AG09319 (cell line): ENCODE measurements around the gene CYP2S1.

Experiments used
- DNase-seq: peaks from one replicate; pipeline ENCODE4 v3.0.0-alpha.2; 2010; ENCODE audit warnings: low read depth; ENCODE audit errors: extremely low read depth
- CTCF ChIP-seq: IDR thresholded peaks from 2 replicates; pipeline ENCODE4 v1.5.1; 2011; ENCODE audit warnings: low read depth, mild to moderate bottlenecking, inconsistent platforms, low read length, moderate library complexity

The CYP2S1 gene

GRCh38 chr19:41217741-41218140, 24.7 kb downstream of the CYP2S1 start:
- no peak for TF ChIP-seq CTCF
- DNase-seq: no peak

DNA sequence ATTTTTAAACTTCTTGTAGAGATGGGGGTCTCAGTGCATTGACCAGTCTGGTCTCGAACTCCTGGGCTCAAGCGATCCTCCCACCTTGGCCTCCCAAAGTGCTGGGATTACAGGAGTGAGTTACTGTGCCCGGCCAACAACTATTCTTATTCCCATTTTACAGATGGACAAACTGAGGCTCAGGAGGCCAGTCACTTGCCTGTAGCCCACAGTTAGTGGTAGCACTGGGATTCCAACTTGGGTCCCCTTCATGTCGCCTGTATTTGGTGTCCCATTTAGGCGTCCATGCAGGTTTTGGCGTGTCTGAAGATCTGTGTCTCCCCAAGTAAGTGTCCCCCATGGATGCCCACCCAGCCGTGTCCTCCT, 25.2 kb downstream of the CYP2S1 start:
- DNase-seq: no peak
- no peak for TF ChIP-seq CTCF

DNA sequence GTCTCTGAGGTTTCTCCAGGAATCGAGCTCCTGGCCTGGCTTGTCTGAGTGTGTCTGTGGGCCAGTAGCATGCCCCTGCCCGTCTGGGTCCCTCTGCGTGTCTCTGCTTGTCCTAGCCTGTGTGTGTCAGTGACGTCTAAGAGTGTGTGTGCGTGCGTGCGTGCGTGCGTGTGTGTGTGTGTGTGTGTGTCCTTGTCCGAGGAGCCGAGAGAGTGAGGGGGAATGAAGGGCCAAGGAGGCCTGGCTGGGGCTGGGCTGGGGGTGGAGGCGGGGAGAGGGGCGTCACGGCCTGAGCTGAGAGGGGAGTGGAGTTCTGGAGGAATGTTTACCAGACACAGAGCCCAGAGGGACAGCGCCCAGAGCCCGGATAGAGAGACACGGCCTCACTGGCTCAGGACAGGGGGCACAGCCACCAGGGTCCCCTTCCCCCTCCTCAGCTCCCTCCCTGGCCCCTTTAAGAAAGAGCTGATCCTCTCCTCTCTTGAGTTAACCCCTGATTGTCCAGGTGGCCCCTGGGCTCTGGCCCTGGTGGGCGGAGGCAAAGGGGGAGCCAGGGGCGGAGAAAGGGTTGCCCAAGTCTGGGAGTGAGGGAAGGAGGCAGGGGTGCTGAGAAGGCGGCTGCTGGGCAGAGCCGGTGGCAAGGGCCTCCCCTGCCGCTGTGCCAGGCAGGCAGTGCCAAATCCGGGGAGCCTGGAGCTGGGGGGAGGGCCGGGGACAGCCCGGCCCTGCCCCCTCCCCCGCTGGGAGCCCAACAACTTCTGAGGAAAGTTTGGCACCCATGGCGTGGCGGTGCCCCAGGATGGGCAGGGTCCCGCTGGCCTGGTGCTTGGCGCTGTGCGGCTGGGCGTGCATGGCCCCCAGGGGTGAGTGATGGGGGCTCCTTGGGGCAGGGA, 25.8 kb downstream of the CYP2S1 start, which contains the start of gene AXL:
TSS of gene AXL (plus strand) at position 609 of the 893 bp plus-strand sequence. CDS start at position 779, 170 bp downstream.
- DNase-seq: peak; percentile 80
- TF ChIP-seq CTCF: no peak

- TF ChIP-seq CTCF: no peak
- no peak for DNase-seq
Observed at GRCh38 chr19:41219924-41220567, 27.0 kb downstream of the CYP2S1 start.

GRCh38 chr19:41220811-41221210, 27.8 kb downstream of the CYP2S1 start:
- TF ChIP-seq CTCF: no peak

DNA sequence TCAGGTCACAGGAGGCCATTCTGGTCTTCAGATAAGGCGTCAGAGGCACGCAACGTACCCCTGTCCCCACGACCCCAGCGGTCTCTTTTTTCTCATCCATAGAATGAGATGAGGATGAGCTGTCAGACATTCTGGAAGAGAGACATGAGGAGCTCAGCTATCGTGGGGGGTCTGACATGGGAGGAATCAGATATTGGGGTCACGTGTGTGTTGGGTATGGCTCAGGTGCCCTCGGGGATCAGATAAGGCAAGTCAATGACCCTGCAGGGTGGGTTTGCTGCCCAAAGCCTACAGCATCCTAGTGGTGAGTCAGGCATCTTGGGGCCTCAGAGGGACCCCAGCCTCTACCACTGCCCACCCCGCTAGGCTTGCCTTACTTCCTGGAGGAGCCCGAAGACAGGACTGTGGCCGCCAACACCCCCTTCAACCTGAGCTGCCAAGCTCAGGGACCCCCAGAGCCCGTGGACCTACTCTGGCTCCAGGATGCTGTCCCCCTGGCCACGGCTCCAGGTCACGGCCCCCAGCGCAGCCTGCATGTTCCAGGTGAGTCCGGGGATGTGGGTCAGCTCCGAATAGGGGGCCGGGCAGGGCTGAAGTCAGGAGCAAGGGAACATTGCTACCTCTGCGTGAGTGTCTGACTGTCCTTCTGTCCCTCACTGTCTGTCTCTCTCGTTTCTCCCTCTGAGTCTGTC, 28.6 kb downstream of the CYP2S1 start:
- DNase-seq: no peak
- no peak for TF ChIP-seq CTCF

More at GRCh38 chr19:41220811-41221210, 27.8 kb downstream of the CYP2S1 start:
- no peak for DNase-seq
